ENCODE results near the gene FAHD2A.
"Not testable (repeated sequence)": the region's sequence is repeated elsewhere in the genome, so short reads cannot be mapped to it uniquely, and the experiment has no call there.

The FAHD2A gene

GRCh38 chr2:95388091-95388692, 14.3 kb upstream of the FAHD2A start:
- H3K36me3 ChIP-seq (ENCODE audit: control insufficient read depth, insufficient read depth, low read length), result no peaks in the 10 kb centered on the region
- H3K9ac ChIP-seq (ENCODE audit: low read length), result no peak overlapping the region
- H3K27me3 ChIP-seq (ENCODE audit: control insufficient read depth, insufficient read depth, low read length), result no peaks in the 10 kb centered on the region
- H3K4me3 ChIP-seq (ENCODE audit: low read length), result no peak overlapping the region
- no peaks in the 10 kb centered on the region for H3K4me1 ChIP-seq (ENCODE audit: control insufficient read depth, insufficient read depth, low read length)
- no peak overlapping the region for H3K27ac ChIP-seq (ENCODE audit: low read depth, low read length)

- no peak overlapping the region for H3K9ac ChIP-seq (ENCODE audit: low read length)
- H3K36me3 ChIP-seq (ENCODE audit: control insufficient read depth, insufficient read depth, low read length), result no peaks in the 10 kb centered on the region
- no peak overlapping the region for H3K27ac ChIP-seq (ENCODE audit: low read depth, low read length)
- no peak overlapping the region for H3K4me3 ChIP-seq (ENCODE audit: low read length)
- no peaks in the 10 kb centered on the region for H3K27me3 ChIP-seq (ENCODE audit: control insufficient read depth, insufficient read depth, low read length)
- H3K4me1 ChIP-seq (ENCODE audit: control insufficient read depth, insufficient read depth, low read length), result no peaks in the 10 kb centered on the region
Measured at GRCh38 chr2:95388856-95389244, 13.7 kb upstream of the FAHD2A start.

- no peaks in the 10 kb centered on the region for H3K4me1 ChIP-seq (ENCODE audit: control insufficient read depth, insufficient read depth, low read length)
- no peak overlapping the region for H3K27ac ChIP-seq (ENCODE audit: low read depth, low read length)
- no peaks in the 10 kb centered on the region for H3K27me3 ChIP-seq (ENCODE audit: control insufficient read depth, insufficient read depth, low read length)
- no peak overlapping the region for H3K4me3 ChIP-seq (ENCODE audit: low read length)
- no peak overlapping the region for H3K9ac ChIP-seq (ENCODE audit: low read length)
- H3K36me3 ChIP-seq (ENCODE audit: control insufficient read depth, insufficient read depth, low read length), result no peaks in the 10 kb centered on the region
Measured at GRCh38 chr2:95389245-95390119, 13.0 kb upstream of the FAHD2A start.

- H3K27ac ChIP-seq (ENCODE audit: low read depth, low read length), result no peak overlapping the region
- H3K4me3 ChIP-seq (ENCODE audit: low read length), result no peak overlapping the region
- H3K4me1 ChIP-seq (ENCODE audit: control insufficient read depth, insufficient read depth, low read length), result no peaks in the 10 kb centered on the region
- no peak overlapping the region for H3K9ac ChIP-seq (ENCODE audit: low read length)
- no peaks in the 10 kb centered on the region for H3K36me3 ChIP-seq (ENCODE audit: control insufficient read depth, insufficient read depth, low read length)
- H3K27me3 ChIP-seq (ENCODE audit: control insufficient read depth, insufficient read depth, low read length), result no peaks in the 10 kb centered on the region
Measured at GRCh38 chr2:95390272-95390880, 12.1 kb upstream of the FAHD2A start.

GRCh38 chr2:95390881-95391321, 11.6 kb upstream of the FAHD2A start:
- Histone ChIP-seq H3K4me1 (ENCODE audit: control insufficient read depth, insufficient read depth, low read length) (no peaks in the 10 kb centered on the region), H3K9ac (ENCODE audit: low read length) (no peak overlapping the region), H3K4me3 (ENCODE audit: low read length) (no peak overlapping the region), H3K36me3 (ENCODE audit: control insufficient read depth, insufficient read depth, low read length) (no peaks in the 10 kb centered on the region), H3K27ac (ENCODE audit: low read depth, low read length) (no peak overlapping the region), H3K27me3 (ENCODE audit: control insufficient read depth, insufficient read depth, low read length) (no peaks in the 10 kb centered on the region)

- Histone ChIP-seq H3K27me3 (ENCODE audit: control insufficient read depth, insufficient read depth, low read length) (no peaks in the 10 kb centered on the region), H3K4me3 (ENCODE audit: low read length) (no peak overlapping the region), H3K9ac (ENCODE audit: low read length) (no peak overlapping the region), H3K27ac (ENCODE audit: low read depth, low read length) (no peak overlapping the region), H3K4me1 (ENCODE audit: control insufficient read depth, insufficient read depth, low read length) (no peaks in the 10 kb centered on the region), H3K36me3 (ENCODE audit: control insufficient read depth, insufficient read depth, low read length) (no peaks in the 10 kb centered on the region)
Measured at GRCh38 chr2:95391641-95392310, 10.7 kb upstream of the FAHD2A start.

GRCh38 chr2:95392320-95392719, 10.2 kb upstream of the FAHD2A start:
- no peaks in the 10 kb centered on the region for H3K36me3 ChIP-seq (ENCODE audit: control insufficient read depth, insufficient read depth, low read length)
- no peak overlapping the region for H3K9ac ChIP-seq (ENCODE audit: low read length)
- no peaks in the 10 kb centered on the region for H3K4me1 ChIP-seq (ENCODE audit: control insufficient read depth, insufficient read depth, low read length)
- no peak overlapping the region for H3K4me3 ChIP-seq (ENCODE audit: low read length)
- H3K27me3 ChIP-seq (ENCODE audit: control insufficient read depth, insufficient read depth, low read length), result no peaks in the 10 kb centered on the region
- no peak overlapping the region for H3K27ac ChIP-seq (ENCODE audit: low read depth, low read length)

GRCh38 chr2:95392730-95393455, 9.6 kb upstream of the FAHD2A start:
- no peak overlapping the region for H3K4me3 ChIP-seq (ENCODE audit: low read length)
- H3K27me3 ChIP-seq (ENCODE audit: control insufficient read depth, insufficient read depth, low read length), result no peaks in the 10 kb centered on the region
- no peaks in the 10 kb centered on the region for H3K4me1 ChIP-seq (ENCODE audit: control insufficient read depth, insufficient read depth, low read length)
- no peak overlapping the region for H3K27ac ChIP-seq (ENCODE audit: low read depth, low read length)
- no peaks in the 10 kb centered on the region for H3K36me3 ChIP-seq (ENCODE audit: control insufficient read depth, insufficient read depth, low read length)
- no peak overlapping the region for H3K9ac ChIP-seq (ENCODE audit: low read length)

- no peak overlapping the region for H3K9ac ChIP-seq (ENCODE audit: low read length)
- no peaks in the 10 kb centered on the region for H3K36me3 ChIP-seq (ENCODE audit: control insufficient read depth, insufficient read depth, low read length)
- no peaks in the 10 kb centered on the region for H3K4me1 ChIP-seq (ENCODE audit: control insufficient read depth, insufficient read depth, low read length)
- H3K27me3 ChIP-seq (ENCODE audit: control insufficient read depth, insufficient read depth, low read length), result no peaks in the 10 kb centered on the region
- H3K27ac ChIP-seq (ENCODE audit: low read depth, low read length), result no peak overlapping the region
- H3K4me3 ChIP-seq (ENCODE audit: low read length), result no peak overlapping the region
Measured at GRCh38 chr2:95393901-95394300, 8.6 kb upstream of the FAHD2A start.

GRCh38 chr2:95399061-95399460, 3.4 kb upstream of the FAHD2A start:
- Histone ChIP-seq H3K27me3 (ENCODE audit: control insufficient read depth, insufficient read depth, low read length) (no peaks in the 10 kb centered on the region), H3K4me1 (ENCODE audit: control insufficient read depth, insufficient read depth, low read length) (peaks cover 5% of the 10 kb centered on the region), H3K9ac (ENCODE audit: low read length) (no peak overlapping the region), H3K4me3 (ENCODE audit: low read length) (no peak overlapping the region), H3K36me3 (ENCODE audit: control insufficient read depth, insufficient read depth, low read length) (no peaks in the 10 kb centered on the region), H3K27ac (ENCODE audit: low read depth, low read length) (no peak overlapping the region)

- no peaks in the 10 kb centered on the region for H3K36me3 ChIP-seq (ENCODE audit: control insufficient read depth, insufficient read depth, low read length)
- H3K4me1 ChIP-seq (ENCODE audit: control insufficient read depth, insufficient read depth, low read length), result peaks cover 5% of the 10 kb centered on the region
- H3K9ac ChIP-seq (ENCODE audit: low read length), result no peak overlapping the region
- peak overlapping the region; percentile 96 for H3K4me3 ChIP-seq (ENCODE audit: low read length)
- H3K27me3 ChIP-seq (ENCODE audit: control insufficient read depth, insufficient read depth, low read length), result no peaks in the 10 kb centered on the region
- H3K27ac ChIP-seq (ENCODE audit: low read depth, low read length), result no peak overlapping the region
Measured at GRCh38 chr2:95401480-95401879, 1.0 kb upstream of the FAHD2A start.

GRCh38 chr2:95402004-95402369, 521 bp upstream of the FAHD2A start:
- H3K4me1 ChIP-seq (ENCODE audit: control insufficient read depth, insufficient read depth, low read length); H3K36me3 ChIP-seq (ENCODE audit: control insufficient read depth, insufficient read depth, low read length); H3K27me3 ChIP-seq (ENCODE audit: control insufficient read depth, insufficient read depth, low read length): not testable (repeated sequence)
- Histone ChIP-seq H3K4me3 (ENCODE audit: low read length) (peak overlapping the region; percentile 96), H3K27ac (ENCODE audit: low read depth, low read length) (peak overlapping the region; percentile 78), H3K9ac (ENCODE audit: low read length) (peak overlapping the region; percentile 71)

Measured in rectal smooth muscle tissue (tissue), 1 donor.